Esophagus squamous epithelium (tissue), 5 donors: ENCODE measurements around the gene DES. TPM values are rescaled to one million over a fixed set of nuclear protein-coding genes. Genes with fewer than 3 reads are reported as not detected.

Source experiments
- DNase-seq: peaks from one replicate; lab custom pipeline; 2025; lab: John Stamatoyannopoulos, UW
- H3K27ac ChIP-seq, 4 donors: fragments of 200-600 bp; sonication (generic); one replicate each; pipeline ENCODE4 v1.5.1; 2016 to 2019; ENCODE audit warnings: mild to moderate bottlenecking in 1 of 4
- H3K27me3 ChIP-seq, 4 donors: fragments of 200-600 bp; sonication (generic); 1 replicate in 3 of 4; 2 replicates in 1 of 4; pipeline versions ENCODE4 v1.5.1 to v1.6.0; 2017 to 2021; ENCODE audit warnings: antibody characterized with exemption in 1 of 4
- H3K36me3 ChIP-seq, 3 donors: fragments of 200-600 bp; sonication (generic); one replicate each; pipeline ENCODE4 v1.5.1; 2016 to 2019
- H3K4me1 ChIP-seq, 3 donors: fragments of 200-600 bp; sonication (generic); one replicate each; pipeline ENCODE4 v1.5.1; 2017 to 2019
- H3K4me3 ChIP-seq, 4 donors: fragments of 200-600 bp; sonication (generic); 1 replicate in 3 of 4; 2 replicates in 1 of 4; pipeline ENCODE4 v1.5.1; 2016 to 2019; ENCODE audit warnings: mild to moderate bottlenecking in 2 of 4, moderate library complexity in 1 of 4
- H3K9me3 ChIP-seq, 3 donors: fragments of 200-600 bp; sonication (generic); one replicate each; pipeline ENCODE4 v1.5.1; 2016 to 2019
- CTCF ChIP-seq, 6 experiments: fragments of 450-650 bp in 4 of 6; fragments of 200-600 bp in 2 of 6; sonication (generic) in 2 of 6; IDR thresholded peaks; one replicate each; pipeline ENCODE4 v1.5.1; 2016 to 2019; ENCODE audit warnings: antibody characterized with exemption in 6 of 6, mild to moderate bottlenecking in 4 of 6, moderate library complexity in 4 of 6
- POLR2A ChIP-seq, 4 donors: fragments of 450-650 bp; IDR thresholded peaks; one replicate each; pipeline ENCODE4 v1.6.1; 2017; ENCODE audit warnings: antibody characterized with exemption in 4 of 4, mild to moderate bottlenecking in 4 of 4, moderate library complexity in 3 of 4
- WGBS, 2 donors: methylation state at CpG; one replicate each; pipeline ENCODE4 v1.1.5; 2018; 5-methylcytosine and 5-hydroxymethylcytosine counted together
- intact Hi-C: fragments of 100-400 bp; cut with DNase I; formaldehyde crosslinking; loops from one replicate; pipeline ENCODE4 v1.15.0; 2022
- total RNA-seq, 4 donors: library from RNA; depleted of rRNA; stranded (reverse); fragments of >200 nt; gene quantifications; one replicate each; pipeline ENCODE4 v1.1.0, GENCODE V29; 2016
- donor health status: DM: yes; HTN: yes; CAD: no.

DES gene
- total RNA-seq, 4 donors from 2014 or later: 120 to 2,698 (median 303) TPM

GRCh38 chr2:219455581-219455980, 37.4 kb downstream of the DES start:
- peaks cover 0 to 45% (median 10%) of the 10 kb centered on the region in 3 donors for H3K4me1 ChIP-seq
- peak overlapping the region in 3 of 4 donors; percentile 59 to 88 (median 77) for H3K27ac ChIP-seq
- no peak for DNase-seq
- H3K36me3 ChIP-seq: no peaks in the 10 kb centered on the region
- H3K4me3 ChIP-seq: no peak overlapping the region
- TF ChIP-seq CTCF (IDR thresholded peaks at IDR 0.05) (no peak), POLR2A (IDR thresholded peaks at IDR 0.05) (no peak)
- H3K9me3 ChIP-seq: no peaks in the 10 kb centered on the region
- WGBS, 2 donors: 71 to 75% methylated on average over 6 of the region's 6 CpGs
- intact Hi-C loops: no loop called here
- H3K27me3 ChIP-seq: peaks cover 0 to 34% (median 0%) of the 10 kb centered on the region in 4 donors

- Histone ChIP-seq H3K27ac (peak overlapping the region in 3 of 4 donors; percentile 65 to 88 (median 74)), H3K4me3 (no peak overlapping the region), H3K27me3 (peaks cover 0 to 20% (median 0%) of the 10 kb centered on the region in 4 donors), H3K9me3 (no peaks in the 10 kb centered on the region), H3K4me1 (peaks cover 0 to 54% (median 14%) of the 10 kb centered on the region in 3 donors), H3K36me3 (no peaks in the 10 kb centered on the region)
- 43 to 65% methylated on average over 4 of the region's 5 CpGs for WGBS, 2 donors
- intact Hi-C loops: no loop called here
- TF ChIP-seq POLR2A (IDR thresholded peaks at IDR 0.05) (no peak), CTCF (IDR thresholded peaks at IDR 0.05) (peak in 1 of 6 experiments; percentile 9)
- DNase-seq: no peak
These were observed 39.7 kb downstream of the DES start for GRCh38 chr2:219457784-219458369.

- no peak for DNase-seq
- WGBS, 2 donors: 66 to 72% methylated on average over 6 to 8 of the region's 8 CpGs
- no peak for TF ChIP-seq POLR2A (IDR thresholded peaks at IDR 0.05)
- no peak for TF ChIP-seq CTCF (IDR thresholded peaks at IDR 0.05)
- Histone ChIP-seq H3K4me3 (no peak overlapping the region), H3K4me1 (peaks cover 0 to 43% (median 7%) of the 10 kb centered on the region in 3 donors), H3K9me3 (no peaks in the 10 kb centered on the region), H3K27ac (peak overlapping the region in 3 of 4 donors; percentile 74 to 88 (median 87)), H3K36me3 (no peaks in the 10 kb centered on the region), H3K27me3 (peaks cover 0 to 9% (median 0%) of the 10 kb centered on the region in 4 donors)
- intact Hi-C loops: no loop called here
These were observed 40.8 kb downstream of the DES start for GRCh38 chr2:219458996-219459395.

- TF ChIP-seq CTCF (IDR thresholded peaks at IDR 0.05) (peak; percentile 56 to 83 (median 73)), POLR2A (IDR thresholded peaks at IDR 0.05) (no peak)
- peaks cover 0 to 40% (median 3%) of the 10 kb centered on the region in 3 donors for H3K4me1 ChIP-seq
- H3K4me3 ChIP-seq: peak overlapping the region in 1 of 4 donors; percentile 20
- DNase-seq: no peak
- WGBS, 2 donors: 61 to 94% methylated on average over 3 to 12 of the region's 14 CpGs
- intact Hi-C loops: no loop called here
- no peaks in the 10 kb centered on the region for H3K9me3 ChIP-seq
- peaks cover 0 to 9% (median 0%) of the 10 kb centered on the region in 4 donors for H3K27me3 ChIP-seq
- peak overlapping the region; percentile 54 to 88 (median 80) for H3K27ac ChIP-seq
- peaks cover 0 to 4% (median 0%) of the 10 kb centered on the region in 3 donors for H3K36me3 ChIP-seq
These were observed 41.5 kb downstream of the DES start for GRCh38 chr2:219459460-219460311.
